Measurements from ENCODE around the gene PTPRG.
A peak's percentile ranks its signal among the peaks of the same experiment; 100 is the strongest.

The PTPRG gene

GRCh38 chr3:61820306-61820992 lies 259.1 kb downstream of the PTPRG start:
- no peak for DNase-seq (ENCODE audit: low read depth, low spot score)

DNA sequence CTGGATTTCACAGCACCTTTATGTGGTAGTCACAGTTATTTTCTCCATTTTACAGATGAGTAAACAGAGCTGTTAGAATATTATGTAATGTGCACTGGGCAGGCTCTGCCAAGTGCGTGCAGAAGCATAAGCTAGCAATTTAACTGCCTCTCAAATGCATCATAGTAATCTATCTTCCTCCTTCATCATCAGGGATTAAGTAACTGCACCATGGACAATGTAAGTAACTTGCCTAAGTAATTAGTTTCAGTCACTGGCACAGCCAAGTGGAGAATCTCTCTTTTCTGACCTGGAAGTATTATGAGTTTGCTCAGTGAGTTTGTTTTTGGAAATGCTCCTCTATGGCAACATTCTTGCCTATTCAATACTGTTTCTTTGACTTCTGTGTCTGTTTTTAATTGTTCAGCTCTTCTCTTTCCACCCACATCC lies 260.5 kb downstream of the PTPRG start:
- no peak for DNase-seq (ENCODE audit: low read depth, low spot score)

DNA sequence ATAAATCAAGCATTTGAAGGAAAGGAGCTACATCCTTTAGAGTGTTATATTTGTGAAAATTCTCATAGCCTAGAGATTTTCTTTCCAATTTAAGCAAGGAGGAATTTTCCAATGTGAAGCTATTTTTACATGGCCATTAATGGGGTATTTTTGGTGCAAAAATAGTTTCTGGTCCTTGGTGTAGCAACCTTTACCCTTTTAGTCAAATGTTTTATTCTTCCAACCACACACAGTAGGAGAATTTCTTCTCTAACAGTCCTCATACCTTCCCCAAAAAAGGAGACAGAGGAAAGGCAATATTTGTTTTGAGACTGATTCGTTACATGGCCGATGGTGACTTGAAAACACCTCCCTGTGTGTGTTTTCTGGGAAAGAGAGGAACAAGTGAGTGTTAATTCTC lies 261.2 kb downstream of the PTPRG start:
- DNase-seq (ENCODE audit: low read depth, low spot score): no peak

- DNase-seq (ENCODE audit: low read depth, low spot score): no peak
Measured at GRCh38 chr3:61824553-61825135, 263.3 kb downstream of the PTPRG start.

GRCh38 chr3:61826161-61826560 lies 264.8 kb downstream of the PTPRG start:
- no peak for DNase-seq (ENCODE audit: low read depth, low spot score)

DNA sequence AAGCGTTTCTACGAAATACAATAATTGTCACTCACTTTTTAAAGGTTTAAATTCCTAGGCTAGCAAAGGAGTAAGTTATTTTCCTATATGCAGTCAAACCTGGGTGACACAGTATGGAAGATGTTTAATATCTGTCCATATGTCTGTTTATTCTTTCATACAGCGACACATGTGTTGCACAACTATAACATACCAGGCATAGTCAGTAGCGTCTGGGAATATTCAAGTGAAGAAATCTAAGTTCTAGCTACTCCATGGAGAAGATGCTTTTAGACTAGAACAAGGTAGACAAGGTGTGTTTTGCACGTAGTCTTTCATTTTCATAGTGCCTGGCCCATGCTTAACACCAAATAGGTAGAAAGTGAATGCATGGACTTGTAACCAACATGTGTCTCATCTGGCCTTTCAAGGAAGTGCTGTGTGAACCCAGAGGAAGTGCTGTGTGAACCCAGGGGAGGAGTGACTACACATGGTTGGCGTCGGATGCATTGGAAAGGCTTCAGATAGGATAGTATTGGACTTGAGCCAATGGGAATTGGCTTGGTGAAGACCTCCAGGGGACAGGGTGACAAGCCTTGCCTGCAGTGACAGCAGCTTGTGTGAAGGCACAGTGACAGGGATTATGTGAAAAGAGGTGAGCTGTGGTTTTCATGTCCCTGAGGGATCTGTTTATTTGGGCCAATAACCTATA lies 267.0 kb downstream of the PTPRG start:
- DNase-seq (ENCODE audit: low read depth, low spot score): no peak

GRCh38 chr3:61828880-61829721 lies 267.7 kb downstream of the PTPRG start:
- DNase-seq (ENCODE audit: low read depth, low spot score): peak; percentile 20

DNA sequence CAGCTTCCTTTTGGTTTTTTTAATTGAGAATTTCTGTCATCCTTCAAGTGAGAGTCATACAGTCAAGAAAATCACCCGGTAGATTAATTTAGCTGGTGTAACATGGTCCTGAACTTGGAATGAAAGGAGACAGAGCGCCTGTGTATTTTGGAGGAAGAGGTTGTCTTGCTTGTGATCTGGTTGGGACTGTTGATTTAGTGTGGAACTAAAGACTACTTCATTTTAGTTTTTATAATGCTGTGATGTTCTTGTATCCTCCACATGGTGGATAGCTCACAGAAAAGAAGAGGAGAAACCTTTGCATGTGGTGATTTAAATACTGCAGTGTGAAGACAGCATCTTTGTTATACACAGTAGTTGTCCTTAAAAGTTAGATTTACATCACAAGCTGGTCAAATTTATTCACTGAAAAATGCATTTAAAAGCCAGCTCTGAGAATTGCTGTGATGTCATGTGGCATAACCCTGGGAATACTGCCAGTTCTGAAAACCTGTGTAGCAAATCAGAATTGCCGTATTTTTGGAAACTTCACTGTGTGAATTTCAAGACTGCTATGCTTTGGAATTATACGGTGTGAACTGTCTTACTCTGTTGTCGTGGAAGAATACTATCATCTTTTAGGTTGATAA lies 268.5 kb downstream of the PTPRG start:
- DNase-seq (ENCODE audit: low read depth, low spot score): no peak

GRCh38 chr3:61831973-61832372 lies 270.6 kb downstream of the PTPRG start:
- no peak for DNase-seq (ENCODE audit: low read depth, low spot score)

DNA sequence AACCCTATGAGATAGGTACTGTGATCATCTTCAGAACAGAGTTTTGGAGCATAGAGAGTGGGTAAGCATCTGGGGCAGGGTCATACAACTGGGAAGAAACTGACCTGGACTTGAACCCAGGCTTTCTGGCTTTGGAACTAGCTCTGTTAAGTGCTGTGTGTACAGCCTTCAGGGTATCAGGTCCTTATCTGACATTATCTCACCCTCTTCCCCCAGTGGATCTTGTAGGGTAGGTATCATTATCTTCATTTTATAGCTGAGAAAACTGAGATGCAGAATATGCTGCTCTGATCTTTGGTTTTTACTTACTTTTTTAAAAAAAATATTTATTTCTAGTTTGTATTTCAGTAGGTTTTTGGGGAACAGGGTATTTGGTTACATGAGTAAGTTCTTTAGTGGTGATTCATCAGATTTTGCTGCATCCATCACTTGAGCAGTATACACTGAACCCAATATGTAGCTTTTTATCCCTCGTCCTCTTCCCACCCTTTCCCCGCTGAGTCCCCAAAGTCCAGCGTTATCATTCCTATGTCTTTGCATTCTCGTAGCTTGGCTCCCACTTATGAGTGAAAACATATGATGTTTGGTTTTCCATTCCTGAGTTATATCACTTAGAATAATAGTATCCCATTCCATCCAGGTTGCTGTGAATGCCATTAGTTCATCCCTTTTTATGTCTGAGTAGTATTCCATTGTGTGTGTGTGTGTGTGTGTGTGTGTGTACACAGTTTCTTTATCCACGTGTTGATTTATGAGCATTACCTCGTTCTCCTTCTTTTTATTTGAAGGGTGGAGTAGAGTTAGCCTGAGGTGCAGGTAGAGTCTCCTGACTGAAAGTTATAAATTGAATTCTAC lies 271.2 kb downstream of the PTPRG start:
- DNase-seq (ENCODE audit: low read depth, low spot score): no peak

- DNase-seq (ENCODE audit: low read depth, low spot score): no peak
Measured at GRCh38 chr3:61839256-61839655, 277.9 kb downstream of the PTPRG start.

GRCh38 chr3:61841111-61841845 lies 279.9 kb downstream of the PTPRG start:
- no peak for DNase-seq (ENCODE audit: low read depth, low spot score)

GRCh38 chr3:61841988-61842387 lies 280.6 kb downstream of the PTPRG start:
- no peak for DNase-seq (ENCODE audit: low read depth, low spot score)

GRCh38 chr3:61844346-61844745 lies 283.0 kb downstream of the PTPRG start:
- DNase-seq (ENCODE audit: low read depth, low spot score): no peak

GRCh38 chr3:61846488-61846887 lies 285.1 kb downstream of the PTPRG start:
- DNase-seq (ENCODE audit: low read depth, low spot score): no peak

- DNase-seq (ENCODE audit: low read depth, low spot score): peak; percentile 65
Measured at GRCh38 chr3:61847784-61848462, 286.6 kb downstream of the PTPRG start.

DNA sequence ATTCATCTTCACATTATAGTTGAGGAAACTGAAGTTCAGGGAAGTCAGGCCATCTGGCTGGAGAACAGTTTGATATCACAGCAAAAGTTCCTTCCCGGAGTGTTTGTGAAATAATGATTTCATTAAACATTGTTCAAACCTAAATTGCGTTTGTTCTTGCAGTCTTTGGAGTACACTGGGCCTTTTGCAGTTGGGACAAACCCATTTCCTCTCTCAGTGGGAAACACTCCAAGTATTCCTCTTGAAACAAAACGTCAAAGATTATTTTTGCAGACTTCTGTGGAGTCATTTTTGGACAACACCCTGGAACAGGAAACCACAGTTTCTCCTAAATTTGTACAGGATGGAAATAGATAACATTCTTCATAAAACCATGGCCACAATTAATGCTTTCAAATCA lies 287.5 kb downstream of the PTPRG start:
- no peak for DNase-seq (ENCODE audit: low read depth, low spot score)

- peak; percentile 16 for DNase-seq (ENCODE audit: low read depth, low spot score)
Measured at GRCh38 chr3:61853912-61854311, 292.5 kb downstream of the PTPRG start.

DNA sequence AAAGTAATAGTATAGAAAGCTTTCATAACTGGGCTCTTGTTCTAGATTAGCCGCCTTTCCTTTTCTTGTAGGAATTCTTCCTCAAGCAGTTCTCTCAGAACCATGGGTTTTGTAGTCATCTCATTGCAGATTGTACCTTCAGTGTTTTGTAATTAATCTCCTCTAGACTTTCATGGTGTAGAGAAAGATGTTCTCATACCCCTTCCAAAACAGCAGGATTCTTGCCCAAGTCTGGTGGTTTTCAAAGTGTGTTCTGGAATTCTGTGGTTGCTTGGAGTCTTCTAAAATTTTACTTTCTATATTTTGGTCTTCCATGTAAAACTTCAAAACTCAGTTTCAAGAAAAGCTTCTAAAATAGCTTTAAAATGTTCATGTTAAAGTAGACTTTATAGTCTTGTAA lies 293.8 kb downstream of the PTPRG start:
- DNase-seq (ENCODE audit: low read depth, low spot score): no peak

Data from ELF-1 (cell line).